Sciatic nerve (tissue), 1 donor: ENCODE measurements around the gene KIF23. TPM values are rescaled to one million over a fixed set of nuclear protein-coding genes. Genes with fewer than 3 reads are reported as not detected.

Experiments
- total RNA-seq: library from RNA; stranded (reverse); fragmentation: NEBNext Ultra II Directional; extraction: Animal tissue kit (Norgen Biotek cat#: 25700); gene quantifications from one replicate; pipeline ENCODE4 v1.2.1, GENCODE V29; 2021
- donor health status: DM: no; HTN: no; CAD: no.

Gene KIF23
- total RNA-seq, 1 donor from 2014 or later = 11.8 TPM

Other genes with a start within 250 kb of the KIF23 start
- gene PAQR5, start 115.4 kb upstream of the KIF23 start, total RNA-seq = 6.5 TPM
- gene RPLP1, start 38.5 kb downstream of the KIF23 start, total RNA-seq = 1,014 TPM